ENCODE measurements around the gene CYB561D1.
A peak's percentile ranks its signal among the peaks of the same experiment; 100 is the strongest.
"Not testable (repeated sequence)": the region's sequence is repeated elsewhere in the genome, so short reads cannot be mapped to it uniquely, and the experiment has no call there.

Gene CYB561D1

DNA sequence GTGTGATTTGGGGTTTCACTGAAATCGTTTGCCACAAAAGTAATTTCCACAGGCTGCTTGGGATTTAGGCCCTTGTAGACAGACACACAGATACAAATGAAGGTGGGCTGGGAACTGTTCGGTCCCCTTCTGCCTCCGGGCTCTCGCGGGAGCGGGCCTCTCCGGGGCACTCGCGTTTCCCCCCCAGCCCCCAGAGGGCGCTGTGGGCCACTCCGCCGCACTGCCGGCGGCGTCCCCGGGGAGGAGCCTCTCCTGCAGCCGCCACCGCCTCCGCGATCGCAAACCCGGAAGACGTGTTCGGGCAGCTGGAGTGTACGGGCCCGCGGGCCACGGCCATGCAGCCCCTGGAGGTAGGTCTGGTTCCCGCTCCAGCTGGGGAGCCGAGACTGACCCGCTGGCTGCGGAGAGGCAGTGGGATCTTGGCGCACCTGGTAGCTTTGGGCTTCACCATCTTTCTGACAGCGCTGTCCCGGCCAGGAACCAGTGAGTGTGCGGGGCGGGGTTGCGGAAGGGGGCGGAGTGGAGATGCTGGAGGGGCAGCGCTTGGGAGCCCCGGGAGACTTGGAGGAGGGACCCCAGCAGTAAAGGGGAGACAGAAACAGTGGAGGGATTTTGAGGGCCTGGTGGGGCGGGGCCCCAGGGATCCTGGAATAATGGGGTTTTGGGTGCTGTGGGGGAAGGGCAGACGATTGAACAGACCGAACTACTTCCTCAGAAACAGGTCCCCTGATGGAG lies at the start of gene CYB561D1:
TSS of gene CYB561D1 (plus strand) at position 290 of the 735 bp plus-strand sequence. CDS start at position 336, 46 bp downstream.
- peak; percentile 75 to 98 (median 86) for DNase-seq
- intact Hi-C loops (cut with DNase I), result no loop called here

GRCh38 chr1:109444346-109444745 lies 49.5 kb upstream of the CYB561D1 start:
- intact Hi-C loops (cut with DNase I), result no loop called here
- DNase-seq, result no peak

DNA sequence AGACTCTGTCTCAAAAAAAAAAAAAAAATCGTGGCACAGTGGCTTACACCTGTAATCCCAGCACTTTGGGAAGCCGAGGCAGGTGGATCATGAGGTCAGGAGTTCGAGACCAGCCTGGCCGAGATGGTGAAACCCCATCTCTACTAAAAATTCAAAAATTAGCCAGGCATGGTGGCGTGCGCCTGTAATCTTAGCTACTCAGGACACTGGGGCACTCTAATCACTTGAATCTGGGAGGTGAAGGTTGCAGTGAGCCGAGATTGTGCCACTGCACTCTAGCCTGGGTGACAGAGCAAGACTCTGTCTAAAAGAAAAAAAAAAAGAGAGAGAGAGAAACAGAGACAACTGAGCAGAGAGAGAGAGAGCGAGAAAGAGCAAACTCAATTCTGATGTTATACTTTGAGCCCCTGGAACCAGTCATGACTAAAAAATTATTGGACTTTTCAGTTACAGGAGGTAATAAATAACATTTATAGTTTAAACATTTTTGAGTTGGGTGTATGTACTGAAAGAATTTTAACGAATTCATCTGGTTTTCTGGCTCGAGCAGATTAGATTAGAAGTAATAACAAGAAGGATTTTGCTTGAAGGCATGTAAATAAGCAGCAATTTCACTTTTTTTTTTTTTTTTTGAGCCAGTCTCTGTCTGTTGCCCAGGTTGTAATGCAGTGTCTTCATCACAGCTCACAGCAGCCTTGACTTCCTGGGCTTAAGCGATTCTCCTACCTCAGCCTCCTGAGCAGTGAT lies 47.8 kb upstream of the CYB561D1 start:
- DNase-seq; intact Hi-C loops (cut with DNase I): not testable (repeated sequence)

GRCh38 chr1:109447524-109447923 lies 46.4 kb upstream of the CYB561D1 start:
- no peak for DNase-seq
- intact Hi-C loops (cut with DNase I), result no loop called here

DNA sequence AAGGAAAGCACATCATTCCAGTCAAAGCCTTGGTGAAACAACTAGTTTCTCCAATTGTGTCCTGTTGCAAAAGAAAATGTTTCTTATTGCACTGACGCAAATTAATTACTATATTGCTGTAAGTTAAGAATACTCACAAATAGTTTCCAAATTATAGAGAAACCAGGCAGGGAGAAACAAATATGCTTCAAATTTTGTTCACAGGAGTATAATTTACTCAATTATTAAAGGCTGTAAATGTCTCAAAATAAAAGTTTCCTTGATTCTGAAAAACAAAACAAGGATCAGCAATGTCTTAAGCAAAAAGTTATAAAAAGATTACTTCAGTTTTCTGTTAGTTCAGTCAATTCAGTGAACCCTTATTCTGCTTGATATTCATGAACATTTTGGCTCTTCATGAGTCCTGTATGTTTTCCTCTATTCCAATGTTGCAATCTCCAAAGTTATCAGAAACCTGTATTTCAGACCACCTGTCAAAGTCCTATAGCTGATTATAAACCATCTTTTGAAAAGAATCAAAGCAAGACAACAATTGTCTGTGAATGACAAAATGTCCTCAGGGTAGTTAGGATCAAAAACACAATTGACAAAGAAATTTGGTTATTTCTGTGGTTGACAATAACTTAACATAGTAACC lies 39.3 kb upstream of the CYB561D1 start:
- DNase-seq, result no peak
- intact Hi-C loops (cut with DNase I), result no loop called here

GRCh38 chr1:109457819-109458218 lies 36.1 kb upstream of the CYB561D1 start:
- DNase-seq, result no peak
- intact Hi-C loops (cut with DNase I), result no loop called here

DNA sequence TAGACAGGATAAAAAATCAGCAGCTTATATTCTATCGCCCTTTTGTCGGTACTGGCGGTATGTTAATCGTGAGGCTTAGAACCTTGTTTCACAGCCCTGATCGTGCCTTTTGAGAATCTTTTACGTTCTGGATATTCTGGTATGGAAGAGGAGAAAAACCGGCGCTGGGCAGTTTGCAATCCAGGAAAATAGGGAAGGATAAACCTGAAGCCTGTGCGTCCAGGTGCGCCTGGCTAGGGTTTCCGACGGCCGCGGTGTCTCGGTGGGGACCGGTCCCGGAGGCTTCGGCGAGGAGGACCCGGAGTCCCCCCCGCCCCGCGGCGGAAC lies 27.8 kb upstream of the CYB561D1 start:
- no peak for DNase-seq
- intact Hi-C loops (cut with DNase I), result no loop called here

DNA sequence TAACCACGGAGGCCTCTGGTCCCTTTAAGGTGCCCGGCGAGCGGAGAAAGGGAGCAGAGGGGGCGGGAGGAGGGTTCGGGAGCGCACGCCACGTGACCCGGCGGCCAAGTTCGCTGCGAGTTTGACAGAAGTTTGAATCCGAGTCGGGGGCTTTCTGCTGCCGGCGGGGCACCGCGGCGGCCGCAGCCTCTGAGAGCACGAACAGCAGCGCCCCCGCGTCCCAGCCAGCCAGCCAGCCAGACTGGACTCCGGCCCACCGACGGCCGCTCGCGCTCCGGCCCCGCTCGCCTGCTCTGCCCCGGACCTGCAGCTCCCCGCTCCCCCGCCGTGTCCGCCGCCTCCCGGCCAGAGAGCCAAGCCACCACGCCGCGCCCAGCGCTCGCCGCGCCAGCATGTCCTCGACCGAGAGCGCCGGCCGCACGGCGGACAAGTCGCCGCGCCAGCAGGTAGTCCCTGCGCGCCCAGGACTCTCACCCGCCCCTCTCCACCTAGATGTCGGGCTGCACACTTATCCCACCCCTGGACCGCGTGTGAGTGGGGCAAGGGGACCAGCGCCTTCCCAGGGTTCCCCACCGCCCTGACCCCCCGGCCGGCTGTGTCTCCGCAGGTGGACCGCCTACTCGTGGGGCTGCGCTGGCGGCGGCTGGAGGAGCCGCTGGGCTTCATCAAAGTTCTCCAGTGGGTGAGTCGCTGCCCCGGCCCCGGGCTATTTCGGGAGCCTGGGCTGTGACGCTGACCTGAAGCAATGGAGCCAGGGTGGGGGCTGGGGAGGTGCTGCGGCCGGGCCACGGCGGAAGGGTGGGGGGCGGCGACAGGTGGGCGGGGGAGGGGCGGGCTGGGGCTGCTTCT lies 27.2 kb upstream of the CYB561D1 start, which contains the start of gene SYPL2:
TSS of gene SYPL2 (plus strand) at position 95 of the 849 bp plus-strand sequence. CDS start at position 393, 298 bp downstream.
- peak in 6 of 10 donors; percentile 16 to 88 (median 37) for DNase-seq
- intact Hi-C loops (cut with DNase I), result no loop called here

DNA sequence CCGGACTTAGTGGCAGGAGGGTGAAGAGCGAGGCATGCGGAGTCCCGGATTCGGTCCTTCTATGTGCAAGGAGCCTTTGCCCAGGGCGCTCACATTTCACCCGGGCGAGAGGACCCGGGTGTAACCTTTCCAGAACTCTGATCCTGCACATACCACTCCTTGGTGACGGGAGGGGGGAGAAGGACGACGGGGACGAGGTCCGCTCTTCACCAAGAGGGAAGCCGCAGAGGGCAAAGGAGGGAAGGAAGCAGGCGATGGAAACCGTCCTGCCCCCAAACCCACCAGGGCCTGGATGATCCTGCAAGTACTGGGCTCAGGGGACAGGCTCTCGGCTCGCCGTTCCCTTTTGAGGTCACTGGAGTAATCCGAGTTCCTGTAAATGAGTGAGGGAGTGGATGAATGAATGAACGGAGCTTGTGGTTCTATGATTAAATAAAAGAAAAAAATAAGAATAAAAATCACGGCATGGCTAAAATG lies 26.6 kb upstream of the CYB561D1 start:
- no peak for DNase-seq
- intact Hi-C loops (cut with DNase I), result no loop called here

DNA sequence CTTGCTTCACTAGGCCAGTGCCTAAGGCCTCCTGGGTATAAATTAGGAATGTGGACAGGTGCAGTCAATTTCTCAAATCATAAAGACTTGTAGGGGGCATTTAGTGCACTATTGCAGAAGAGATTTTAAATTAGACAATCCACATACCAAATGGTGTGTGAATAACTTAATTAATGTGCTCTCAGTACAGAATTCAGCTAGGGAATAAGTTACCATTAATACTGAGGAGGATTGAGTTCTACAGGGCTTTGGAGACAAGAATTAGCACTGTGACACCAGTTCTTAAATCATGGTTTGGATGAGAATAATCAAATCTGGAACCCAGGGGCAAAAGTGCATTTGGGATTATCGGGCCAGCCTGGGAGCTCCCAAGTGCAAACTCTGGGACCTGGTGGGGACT lies 25.8 kb upstream of the CYB561D1 start:
- DNase-seq, result no peak
- intact Hi-C loops (cut with DNase I), result no loop called here

DNA sequence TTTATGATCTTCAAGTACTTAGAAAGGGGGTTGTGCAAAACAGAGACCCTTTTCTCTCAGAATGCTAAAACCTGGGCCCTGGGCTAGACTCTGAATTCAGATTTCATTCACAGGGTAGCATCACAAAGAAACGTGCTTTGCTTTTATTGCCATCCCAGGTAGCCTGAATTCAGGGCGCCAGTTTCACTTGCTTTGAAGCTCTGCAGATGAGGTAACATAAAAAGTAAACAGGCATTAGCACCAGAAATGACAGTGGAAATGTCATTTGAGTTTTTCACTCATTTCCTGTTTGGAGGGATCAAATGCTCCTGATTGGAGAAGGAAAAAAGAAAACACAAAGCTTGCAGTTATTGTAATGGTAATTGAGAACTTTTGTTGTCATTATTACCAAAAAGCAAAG lies 25.0 kb upstream of the CYB561D1 start:
- intact Hi-C loops (cut with DNase I), result no loop called here

GRCh38 chr1:109470245-109470644 lies 23.6 kb upstream of the CYB561D1 start:
- intact Hi-C loops (cut with DNase I), result no loop called here
- no peak for DNase-seq

More for the DNA sequence above, 25.0 kb upstream of the CYB561D1 start:
- no peak for DNase-seq

DNA sequence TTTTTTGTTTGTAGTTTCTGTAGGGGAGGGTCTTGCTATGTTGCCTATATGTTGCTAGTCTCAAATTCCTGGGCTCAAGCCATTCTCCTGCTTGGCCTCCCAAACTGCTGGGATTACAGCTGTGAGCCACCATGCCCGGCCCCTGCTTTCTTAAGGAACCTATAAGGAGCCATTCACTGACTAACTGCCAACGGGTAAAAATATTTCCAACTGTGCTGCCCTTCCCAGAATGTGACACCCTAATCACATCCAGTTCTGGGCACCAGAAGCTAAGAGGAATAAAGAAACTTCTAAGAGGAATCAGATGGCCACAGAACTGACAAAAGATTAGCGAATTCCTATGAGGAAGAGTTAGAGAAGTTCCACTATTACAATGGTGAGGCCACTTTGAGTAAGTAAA lies 21.1 kb upstream of the CYB561D1 start:
- intact Hi-C loops (cut with DNase I), result no loop called here
- DNase-seq, result no peak

- DNase-seq; intact Hi-C loops (cut with DNase I): not testable (repeated sequence)
These were observed 20.4 kb upstream of the CYB561D1 start for GRCh38 chr1:109473284-109474057.

DNA sequence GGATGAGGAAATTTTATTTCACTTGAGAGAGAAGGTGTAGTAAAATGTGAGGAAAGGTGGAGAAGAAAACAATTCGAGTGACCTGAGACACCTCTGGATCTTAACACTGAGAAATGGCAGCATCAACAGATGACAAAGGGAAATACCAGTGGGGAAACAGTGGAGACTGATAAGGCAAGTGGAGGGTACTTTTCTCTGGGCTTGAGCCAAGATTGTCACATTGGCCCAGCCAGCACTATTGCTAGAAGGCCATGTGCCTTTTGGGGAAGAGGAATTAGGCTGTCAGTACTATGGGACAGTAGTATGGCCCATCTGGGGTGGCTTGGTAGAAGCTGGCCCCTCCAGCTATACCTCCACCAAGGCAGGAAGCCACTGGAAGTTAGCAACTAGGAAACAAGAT lies 19.2 kb upstream of the CYB561D1 start:
- peak in 1 of 10 donors; percentile 20 for DNase-seq
- intact Hi-C loops (cut with DNase I), result no loop called here

DNA sequence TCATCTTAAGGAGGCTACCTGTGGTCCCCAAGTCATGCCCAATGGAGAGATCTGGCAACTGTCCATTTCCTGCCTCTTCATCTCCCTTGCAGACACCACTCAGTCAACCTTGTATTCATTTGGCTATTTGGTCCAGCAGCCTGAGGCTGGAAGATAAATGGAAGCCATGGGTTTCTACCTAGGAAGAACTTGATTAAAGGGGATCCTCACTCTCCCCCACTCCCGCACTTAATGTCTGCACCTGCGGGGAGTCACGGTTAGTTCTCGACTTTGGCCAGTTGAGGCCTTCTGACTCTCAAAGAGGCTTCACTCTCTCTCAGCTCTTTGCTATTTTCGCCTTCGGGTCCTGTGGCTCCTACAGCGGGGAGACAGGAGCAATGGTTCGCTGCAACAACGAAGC lies 18.6 kb upstream of the CYB561D1 start:
- peak in 1 of 10 donors; percentile 43 for DNase-seq
- intact Hi-C loops (cut with DNase I), result no loop called here

DNA sequence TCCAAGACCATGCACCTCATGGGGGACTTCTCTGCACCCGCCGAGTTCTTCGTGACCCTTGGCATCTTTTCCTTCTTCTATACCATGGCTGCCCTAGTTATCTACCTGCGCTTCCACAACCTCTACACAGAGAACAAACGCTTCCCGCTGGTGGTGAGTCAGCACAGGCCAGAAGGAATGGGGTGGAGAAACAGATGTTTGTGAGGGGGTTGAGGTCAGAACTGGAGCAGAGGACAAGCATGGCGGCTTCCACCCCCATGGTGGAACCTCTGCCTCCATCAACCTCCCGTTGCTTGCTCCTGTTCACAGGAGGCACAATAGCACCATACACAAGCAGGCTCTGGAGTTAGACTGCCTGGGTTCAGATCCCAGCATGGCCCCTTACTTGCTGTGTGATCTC lies 17.1 kb upstream of the CYB561D1 start:
- intact Hi-C loops (cut with DNase I), result no loop called here
- no peak for DNase-seq

GRCh38 chr1:109477821-109478220 lies 16.1 kb upstream of the CYB561D1 start:
- intact Hi-C loops (cut with DNase I), result no loop called here
- peak in 1 of 10 donors; percentile 12 for DNase-seq

- no peak for DNase-seq
- intact Hi-C loops (cut with DNase I), result no loop called here
These were observed 15.1 kb upstream of the CYB561D1 start for GRCh38 chr1:109478806-109479205.

DNA sequence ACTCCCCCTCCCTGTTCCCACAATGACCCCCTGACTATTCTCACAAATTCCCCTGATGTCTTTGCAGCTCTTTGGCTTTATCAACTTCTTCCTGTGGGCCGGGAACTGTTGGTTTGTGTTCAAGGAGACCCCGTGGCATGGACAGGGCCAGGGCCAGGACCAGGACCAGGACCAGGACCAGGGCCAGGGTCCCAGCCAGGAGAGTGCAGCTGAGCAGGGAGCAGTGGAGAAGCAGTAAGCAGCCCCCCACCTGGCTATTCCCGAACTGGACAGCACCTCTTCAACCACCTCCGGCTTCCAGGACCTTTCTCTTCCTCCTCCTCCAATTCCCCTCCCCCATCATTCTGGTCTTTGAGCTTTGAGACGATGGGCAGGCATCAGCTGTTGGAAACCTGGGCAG lies 14.6 kb upstream of the CYB561D1 start:
- DNase-seq, result no peak
- intact Hi-C loops (cut with DNase I), result no loop called here

All from posterior cingulate gyrus (tissue), 11 donors.